ENCODE measurements around the gene LINGO4.
"Not testable (repeated sequence)": the region's sequence is repeated elsewhere in the genome, so short reads cannot be mapped to it uniquely, and the experiment has no call there.

The LINGO4 gene

GRCh38 chr1:151776665-151777062 lies 28.6 kb downstream of the LINGO4 start:
- DNase-seq = no peak

- no peak for DNase-seq
Measured at GRCh38 chr1:151775894-151776664, 29.1 kb downstream of the LINGO4 start.

GRCh38 chr1:151774256-151774922 lies 30.8 kb downstream of the LINGO4 start:
- DNase-seq = no peak

GRCh38 chr1:151773702-151774101 lies 31.5 kb downstream of the LINGO4 start:
- no peak for DNase-seq

- not testable (repeated sequence) for DNase-seq
Measured at GRCh38 chr1:151769270-151769669, 35.9 kb downstream of the LINGO4 start.

GRCh38 chr1:151768351-151769066 lies 36.7 kb downstream of the LINGO4 start:
- DNase-seq = not testable (repeated sequence)

GRCh38 chr1:151763990-151764389 lies 41.2 kb downstream of the LINGO4 start:
- no peak for DNase-seq

- DNase-seq = peak; percentile 87
Measured at GRCh38 chr1:151762941-151763921, 42.0 kb downstream of the LINGO4 start, which contains the start of gene MRPL9. Gene MRPL9 (minus strand): TSS chr1:151763496. CDS start chr1:151763479, 17 bp downstream.

GRCh38 chr1:151760597-151761385 lies 44.4 kb downstream of the LINGO4 start:
- no peak for DNase-seq

- DNase-seq = no peak
Measured at GRCh38 chr1:151759241-151759640, 46.0 kb downstream of the LINGO4 start.

GRCh38 chr1:151756291-151756690 lies 48.9 kb downstream of the LINGO4 start:
- DNase-seq = no peak
